Measurements from ENCODE around the gene ATP2B2.
A peak's percentile ranks its signal among the peaks of the same experiment; 100 is the strongest.

Gene ATP2B2

GRCh38 chr3:10529809-10530208 lies 24.4 kb upstream of the ATP2B2 start:
- DNase-seq: peak; percentile 5

- peak; percentile 1 for DNase-seq
Measured at GRCh38 chr3:10528046-10528445, 22.7 kb upstream of the ATP2B2 start.

GRCh38 chr3:10527295-10528001 lies 22.1 kb upstream of the ATP2B2 start:
- DNase-seq: peak; percentile 6

GRCh38 chr3:10526366-10526765 lies 21.0 kb upstream of the ATP2B2 start:
- peak; percentile 3 for DNase-seq

- peak; percentile 1 for DNase-seq
Measured at GRCh38 chr3:10524799-10525301, 19.5 kb upstream of the ATP2B2 start.

GRCh38 chr3:10524270-10524669 lies 18.9 kb upstream of the ATP2B2 start:
- no peak for DNase-seq

- DNase-seq: no peak
Measured at GRCh38 chr3:10523561-10523960, 18.2 kb upstream of the ATP2B2 start.

GRCh38 chr3:10522646-10523303 lies 17.4 kb upstream of the ATP2B2 start:
- no peak for DNase-seq

GRCh38 chr3:10521772-10522441 lies 16.5 kb upstream of the ATP2B2 start:
- DNase-seq: peak; percentile 2

GRCh38 chr3:10520072-10520471 lies 14.7 kb upstream of the ATP2B2 start:
- no peak for DNase-seq

- peak; percentile 2 for DNase-seq
Measured at GRCh38 chr3:10519236-10519635, 13.8 kb upstream of the ATP2B2 start.

- peak; percentile 32 for DNase-seq
Measured at GRCh38 chr3:10518506-10519150, 13.2 kb upstream of the ATP2B2 start.

- no peak for DNase-seq
Measured at GRCh38 chr3:10517627-10518026, 12.2 kb upstream of the ATP2B2 start.

GRCh38 chr3:10516544-10517452 lies 11.4 kb upstream of the ATP2B2 start:
- DNase-seq: no peak

GRCh38 chr3:10515884-10516495 lies 10.6 kb upstream of the ATP2B2 start:
- no peak for DNase-seq

- DNase-seq: no peak
Measured at GRCh38 chr3:10515396-10515795, 10.0 kb upstream of the ATP2B2 start.

GRCh38 chr3:10514407-10515069 lies 9.2 kb upstream of the ATP2B2 start:
- no peak for DNase-seq

GRCh38 chr3:10513306-10513705 lies 7.9 kb upstream of the ATP2B2 start:
- DNase-seq: no peak

GRCh38 chr3:10512687-10513086 lies 7.3 kb upstream of the ATP2B2 start:
- DNase-seq: no peak

GRCh38 chr3:10511809-10512494 lies 6.6 kb upstream of the ATP2B2 start:
- no peak for DNase-seq

Data from femur (tissue), 1 donor.